Right lobe of liver (tissue), 4 donors: Measurements from ENCODE around the gene PLCD1.

Experiments
- CTCF ChIP-seq, 4 donors: fragments of 200-600 bp in 3 of 4; fragments of 450-650 bp in 1 of 4; IDR thresholded peaks; one replicate each; pipeline versions ENCODE4 v1.5.1 to v1.8.0; 2016 to 2022; ENCODE audit warnings: antibody characterized with exemption in 4 of 4, mild to moderate bottlenecking in 2 of 4
- POLR2A ChIP-seq: fragments of 450-650 bp; IDR thresholded peaks from one replicate; pipeline ENCODE4 v1.6.1; 2017; ENCODE audit warnings: antibody characterized with exemption, mild to moderate bottlenecking
- donor health status: DM: no; HTN: no; CAD: no.
- donor health status: DM: no; HTN: no; CAD: no.
- donor health status: DM: no; HTN: yes; CAD: no.

- TF ChIP-seq CTCF (IDR thresholded peaks at IDR 0.05): no peak
- TF ChIP-seq POLR2A: no peak
Measured at GRCh38 chr3:38046027-38046426, 16.6 kb upstream of the PLCD1 start.
